GM12878 (cell line): ENCODE data around the gene TLX2. TPM values are rescaled to one million over a fixed set of nuclear protein-coding genes. Genes with fewer than 3 reads are reported as not detected.

Experiments used
- ATAC-seq: fragments of 200-7000 bp; cut with Tn5 transposase; 3 replicates; pipeline ENCODE4 v1.9.1; 2020; ENCODE audit warnings: mild to moderate bottlenecking, moderate library complexity
- BruUV-seq: library from RNA; stranded (reverse); fragments of 400-500 nt; replicated peaks from 2 replicates; lab custom pipeline; 2021; lab: Mats Ljungman, UMichigan
- CTCF ChIA-PET: fragments of 300-600 bp; sonication (Branson Sonifier 250); formaldehyde crosslinking; extraction: SDS; loops from one replicate; lab custom pipeline; 2021; ENCODE audit warnings: inconsistent platforms; lab: Yijun Ruan, JAX
- POLR2A ChIA-PET: fragments of 350-600 bp; formaldehyde crosslinking; extraction: SDS; loops from one replicate; lab custom pipeline; 2021; ENCODE audit warnings: inconsistent platforms; lab: Charles Lee
- RAD21 ChIA-PET: fragments of 300-600 bp; sonication (Branson Sonifier 250); formaldehyde crosslinking; loops from one replicate; lab custom pipeline; 2023; ENCODE audit warnings: antibody characterized with exemption; ENCODE audit not compliant: unreplicated experiment; lab: Charles Lee
- SMC1A ChIA-PET: fragments of 300-600 bp; sonication (Branson Sonifier 250); formaldehyde crosslinking; loops from one replicate; lab custom pipeline; 2023; ENCODE audit not compliant: unreplicated experiment, uncharacterized antibody; lab: Charles Lee
- DNase-seq: peaks from one replicate; pipeline ENCODE4 v3.0.0-alpha.2; 2011; ENCODE audit warnings: low read depth, low spot score
- FAIRE-seq: peaks from 3 replicates; lab custom pipeline; 2011; peaks lifted over from hg19 to GRCh38; lab: Jason Lieb, UNC
- H2AFZ ChIP-seq: 2 replicates; pipeline ENCODE4 v1.6.0; 2011; ENCODE audit warnings: low read depth, low read length, control low read depth; ENCODE audit not compliant: control insufficient read depth
- H3K27ac ChIP-seq: 2 replicates; pipeline ENCODE4 v1.5.1; 2011; ENCODE audit warnings: control low read depth; ENCODE audit not compliant: control insufficient read depth, insufficient read depth
- H3K27me3 ChIP-seq, 2 experiments: replicated peaks in 1 of 2; 2 replicates each; pipeline versions ENCODE4 v1.6.0 to v1.6.1; 2011; ENCODE audit warnings: low read length in 1 of 2; ENCODE audit not compliant: control insufficient read depth in 2 of 2, insufficient read depth in 2 of 2
- H3K36me3 ChIP-seq, 2 experiments: 2 replicates each; pipeline ENCODE4 v1.5.1; 2011; ENCODE audit warnings: low read length in 1 of 2; ENCODE audit not compliant: control insufficient read depth in 2 of 2, insufficient read depth in 2 of 2
- H3K4me1 ChIP-seq: 2 replicates; pipeline ENCODE4 v1.6.1; 2011; ENCODE audit warnings: mild to moderate bottlenecking, low read length, moderate library complexity, mixed read lengths; ENCODE audit not compliant: control insufficient read depth, insufficient read depth
- H3K4me2 ChIP-seq: 2 replicates; pipeline ENCODE4 v1.6.0; 2011; ENCODE audit warnings: control low read depth; ENCODE audit not compliant: control insufficient read depth, insufficient read depth
- H3K4me3 ChIP-seq: fragments of 200-600 bp; sonication (generic); 2 replicates; pipeline ENCODE4 v1.5.1; 2016
- H3K79me2 ChIP-seq: 2 replicates; pipeline ENCODE4 v1.6.0; 2011; ENCODE audit warnings: low read length; ENCODE audit not compliant: control insufficient read depth, insufficient read depth
- H3K9ac ChIP-seq: 2 replicates; pipeline ENCODE4 v1.8.0; 2011; ENCODE audit warnings: low read length, control low read depth, mixed read lengths; ENCODE audit not compliant: control insufficient read depth, insufficient read depth
- H3K9me3 ChIP-seq: replicated peaks from 3 replicates; pipeline ENCODE4 v1.5.1; 2011; ENCODE audit warnings: mild to moderate bottlenecking, low read length; ENCODE audit not compliant: control insufficient read depth, insufficient read depth
- H4K20me1 ChIP-seq: 2 replicates; pipeline ENCODE4 v1.6.0; 2011; ENCODE audit not compliant: control insufficient read depth, insufficient read depth
- ZBTB33 ChIP-seq: fragments of 450-650 bp; IDR thresholded peaks from 2 replicates; pipeline ENCODE4 v1.6.1; 2017; ENCODE audit warnings: mild to moderate bottlenecking
- ZNF384 ChIP-seq: IDR thresholded peaks from 2 replicates; pipeline ENCODE4 v1.6.1; 2012; ENCODE audit warnings: low read depth, mild to moderate bottlenecking, low read length, improper control_type of control experiment, borderline replicate concordance
- WGBS: methylation state at CpG from one replicate; pipeline ENCODE4 v1.1.6; 2016; ENCODE audit warnings: low lambda C conversion rate; ENCODE audit not compliant: insufficient replicate concordance, insufficient coverage; ENCODE audit errors: missing lambda C conversion rate; 5-methylcytosine and 5-hydroxymethylcytosine counted together
- in situ Hi-C: fragments of 300-500 bp; cut with MboI; formaldehyde crosslinking; loops from 9 replicates; pipeline ENCODE4 v1.14.3; 2018; ENCODE audit warnings: mixed read lengths
- intact Hi-C: fragments of 100-400 bp; cut with micrococcal nuclease; formaldehyde crosslinking; loops from one replicate; pipeline ENCODE4 v1.14.2; 2022; ENCODE audit not compliant: unreplicated experiment
- polyA plus RNA-seq, 11 experiments: library from polyadenylated mRNA; depleted of rRNA in 4 of 11; unstranded in 6 of 11; stranded (reverse) in 5 of 11; fragments of >200 nt; fragmentation: Nextera tagmentation in 4 of 11; fragmentation: Illumina TruSeq in 1 of 11; extraction: Ambion mirVana in 4 of 11; extraction: Trizol in 1 of 11; gene quantifications; 1 replicate in 1 of 11; 2 replicates in 10 of 11; pipeline versions ENCODE4 v1.2.1 to v1.2.3, GENCODE V29; 2011 to 2016; ENCODE audit warnings: inconsistent platforms in 2 of 11, missing spikeins in 2 of 11, low read depth in 1 of 11
- total RNA-seq, 4 experiments: library from RNA; depleted of rRNA in 3 of 4; stranded (reverse); fragments of >200 nt in 3 of 4; fragmentation: Illumina TruSeq in 1 of 4; extraction: Trizol in 1 of 4; gene quantifications; 2 replicates each; pipeline versions ENCODE4 v1.2.1 to v1.2.3, GENCODE V29; 2013 to 2021

TLX2 gene
- total and polyA plus RNA-seq, 10 of the 15 experiments (the other 5 are each of a cell fraction or from before 2014, with no cell fraction given), result 0.06 to 5.5 (median 3.6) TPM; not detected in 1

DNA sequence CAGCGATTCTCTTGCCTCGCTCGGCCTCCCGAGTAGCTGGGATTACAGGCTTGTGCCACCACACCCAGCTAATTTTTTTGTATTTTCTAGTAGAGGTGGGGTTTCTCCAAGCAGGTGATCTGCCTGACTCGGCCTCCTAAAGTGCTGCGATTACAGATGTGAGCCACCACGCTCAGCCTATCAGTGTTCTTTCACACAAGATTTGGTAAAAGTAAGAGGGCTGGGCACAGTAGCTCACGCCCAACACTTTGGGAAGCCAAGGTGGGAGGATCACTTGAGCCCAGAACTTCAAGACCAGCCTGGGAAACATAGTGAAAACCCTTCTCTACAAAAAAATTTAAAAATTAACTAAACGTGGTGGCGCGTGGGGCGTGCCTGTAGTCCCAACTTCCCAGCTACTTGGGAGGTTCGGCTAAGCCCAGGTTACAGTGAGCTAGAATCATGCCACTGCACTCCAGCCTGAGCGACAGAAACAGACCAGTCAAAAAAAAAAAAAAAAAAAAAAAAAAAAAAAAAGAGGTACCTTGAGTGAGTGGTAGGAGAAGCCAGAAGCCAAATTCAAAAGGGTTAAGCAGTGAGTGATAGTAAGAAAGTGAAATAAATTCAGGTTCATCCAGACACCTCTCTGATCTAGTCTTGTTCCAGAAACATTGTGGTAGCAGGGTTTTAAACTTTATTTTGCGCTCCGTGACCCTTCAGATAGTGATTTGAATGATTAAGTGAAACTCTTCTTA is 42.8 kb upstream of the TLX2 start:
- H3K79me2 ChIP-seq, result peaks cover 10% of the 10 kb centered on the region
- RAD21 ChIA-PET, result interaction anchor here (0.9 to 2.1 kb wide), 2 partner anchors 10 to 14 kb away, joined by 3 to 20 read pairs; partner anchors contain the start of genes CCDC142, TTC31 and WBP1
- H3K27me3 ChIP-seq, result no peaks in the 10 kb centered on the region
- H3K9me3 ChIP-seq, result no peaks in the 10 kb centered on the region
- H4K20me1 ChIP-seq, result no peaks in the 10 kb centered on the region
- POLR2A ChIA-PET, result interaction anchor here (0.6 to 2.7 kb wide), 7 partner anchors 10 to 148 kb away, joined by 3 to 14 read pairs (median 4); partner anchors contain the start of genes INO80B and WBP1
- intact Hi-C loops (no loop called here), in situ Hi-C loops (no loop called here)
- H3K9ac ChIP-seq, result peak overlapping the region; percentile 85
- ATAC-seq (no peak), FAIRE-seq (peak; percentile 49), DNase-seq (no peak)
- H3K4me1 ChIP-seq, result 0 out of 2 replicates have a peak, but pooled peaks cover 6% of the 10 kb centered on the region
- peaks cover 0 to 3% of the 10 kb centered on the region in 2 experiments; a peak in 2 of 4 replicates for H3K36me3 ChIP-seq
- H3K4me2 ChIP-seq, result peak overlapping the region; percentile 99
- H2AFZ ChIP-seq, result no peak overlapping the region
- H3K27ac ChIP-seq, result peak overlapping the region; percentile 93
- SMC1A ChIA-PET, result no interaction called here
- peak overlapping the region; percentile 89 for H3K4me3 ChIP-seq
- WGBS, result 66% methylated on average over 16 of the region's 16 CpGs
- CTCF ChIA-PET, result interaction anchor here (1.0 to 2.7 kb wide), 3 partner anchors 10 to 117 kb away, joined by 3 to 20 read pairs (median 9); partner anchors contain the start of genes CCDC142 and TTC31
- TF ChIP-seq ZNF384 (peak; percentile 58; the same call in 1 of the 2 replicates), ZBTB33 (no peak)
- BruUV-seq, result no TSS peak
